ENCODE data around the gene MPV17L2. TPM values are rescaled to one million over a fixed set of nuclear protein-coding genes. Genes with fewer than 3 reads are reported as not detected.

The MPV17L2 gene
- total and polyA plus RNA-seq, 10 of the 15 experiments (the other 5 are each of a cell fraction or from before 2014, with no cell fraction given) = 5.1 to 57.2 (median 22.9) TPM

DNA sequence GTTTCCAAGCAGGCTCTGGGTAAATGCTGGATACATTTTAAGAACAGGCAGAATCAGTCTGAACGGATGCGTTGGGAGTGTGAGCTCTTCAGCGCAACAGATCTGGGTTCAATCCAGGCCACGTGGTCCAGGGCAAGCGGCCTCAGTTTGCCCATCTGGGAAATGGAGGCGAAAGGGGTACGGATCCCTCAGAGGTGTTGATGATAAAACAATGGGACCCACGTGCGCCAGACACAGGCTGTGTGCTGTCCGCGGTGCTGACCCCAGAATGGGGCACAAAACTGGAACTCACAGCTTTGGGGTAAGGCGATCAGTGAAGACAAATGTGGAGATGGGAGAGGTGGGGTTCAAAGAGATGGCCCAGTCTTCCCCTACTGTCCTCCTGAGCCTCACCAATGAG lies 46.3 kb downstream of the MPV17L2 start:
- ChIA-PET RAD21 (ENCODE audit: unreplicated experiment) (no interaction called here), SMC1A (ENCODE audit: uncharacterized antibody, unreplicated experiment) (interaction anchor here (1.8 kb wide), 1 partner anchor 8 kb away, joined by 6 read pairs; no protein-coding TSS in a partner anchor), CTCF (interaction anchor here (1.6 to 3.0 kb wide), 5 partner anchors 10 to 90 kb away, joined by 4 to 13 read pairs (median 5); no protein-coding TSS in a partner anchor), POLR2A (no interaction called here)
- Histone ChIP-seq H3K9ac (ENCODE audit: control insufficient read depth, insufficient read depth, low read length) (no peak overlapping the region), H3K9me3 (replicated peaks; ENCODE audit: control insufficient read depth, insufficient read depth, low read length) (no peaks in the 10 kb centered on the region), H3K79me2 (ENCODE audit: control insufficient read depth, insufficient read depth, low read length) (no peaks in the 10 kb centered on the region), H3K4me1 (ENCODE audit: control insufficient read depth, insufficient read depth, low read length) (no peaks in the 10 kb centered on the region), H3K4me3 (no peak overlapping the region), H3K36me3 (ENCODE audit: control insufficient read depth in 2 of 2, insufficient read depth in 2 of 2, low read length in 1 of 2) (no peaks in the 10 kb centered on the region), H3K27me3 (replicated peaks in 1 of 2; ENCODE audit: control insufficient read depth in 2 of 2, insufficient read depth in 2 of 2, low read length in 1 of 2) (no peaks in the 10 kb centered on the region; a peak in 2 of 4 replicates), H4K20me1 (ENCODE audit: control insufficient read depth, insufficient read depth) (no peaks in the 10 kb centered on the region), H3K27ac (ENCODE audit: control insufficient read depth, insufficient read depth) (no peak overlapping the region), H3K4me2 (ENCODE audit: control insufficient read depth, insufficient read depth) (no peak overlapping the region), H2AFZ (ENCODE audit: control insufficient read depth, low read depth, low read length) (no peak overlapping the region)
- 23% methylated on average over 12 of the region's 12 CpGs for WGBS (ENCODE audit: insufficient coverage, insufficient replicate concordance, low lambda C conversion rate, missing lambda C conversion rate)
- intact Hi-C loops (cut with micrococcal nuclease; ENCODE audit: unreplicated experiment) = no loop called here
- no peak for DNase-seq (ENCODE audit: low read depth, low spot score)
- in situ Hi-C loops (cut with MboI) = no loop called here
- no peak for ATAC-seq
- BruUV-seq (replicated peaks) = no TSS peak
- FAIRE-seq = no peak
- TF ChIP-seq, protein P1, sequence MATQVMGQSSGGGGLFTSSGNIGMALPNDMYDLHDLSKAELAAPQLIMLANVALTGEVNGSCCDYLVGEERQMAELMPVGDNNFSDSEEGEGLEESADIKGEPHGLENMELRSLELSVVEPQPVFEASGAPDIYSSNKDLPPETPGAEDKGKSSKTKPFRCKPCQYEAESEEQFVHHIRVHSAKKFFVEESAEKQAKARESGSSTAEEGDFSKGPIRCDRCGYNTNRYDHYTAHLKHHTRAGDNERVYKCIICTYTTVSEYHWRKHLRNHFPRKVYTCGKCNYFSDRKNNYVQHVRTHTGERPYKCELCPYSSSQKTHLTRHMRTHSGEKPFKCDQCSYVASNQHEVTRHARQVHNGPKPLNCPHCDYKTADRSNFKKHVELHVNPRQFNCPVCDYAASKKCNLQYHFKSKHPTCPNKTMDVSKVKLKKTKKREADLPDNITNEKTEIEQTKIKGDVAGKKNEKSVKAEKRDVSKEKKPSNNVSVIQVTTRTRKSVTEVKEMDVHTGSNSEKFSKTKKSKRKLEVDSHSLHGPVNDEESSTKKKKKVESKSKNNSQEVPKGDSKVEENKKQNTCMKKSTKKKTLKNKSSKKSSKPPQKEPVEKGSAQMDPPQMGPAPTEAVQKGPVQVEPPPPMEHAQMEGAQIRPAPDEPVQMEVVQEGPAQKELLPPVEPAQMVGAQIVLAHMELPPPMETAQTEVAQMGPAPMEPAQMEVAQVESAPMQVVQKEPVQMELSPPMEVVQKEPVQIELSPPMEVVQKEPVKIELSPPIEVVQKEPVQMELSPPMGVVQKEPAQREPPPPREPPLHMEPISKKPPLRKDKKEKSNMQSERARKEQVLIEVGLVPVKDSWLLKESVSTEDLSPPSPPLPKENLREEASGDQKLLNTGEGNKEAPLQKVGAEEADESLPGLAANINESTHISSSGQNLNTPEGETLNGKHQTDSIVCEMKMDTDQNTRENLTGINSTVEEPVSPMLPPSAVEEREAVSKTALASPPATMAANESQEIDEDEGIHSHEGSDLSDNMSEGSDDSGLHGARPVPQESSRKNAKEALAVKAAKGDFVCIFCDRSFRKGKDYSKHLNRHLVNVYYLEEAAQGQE (IDR thresholded peaks at IDR 0.05; ENCODE audit: low read depth, low read length) = peak; percentile 88
- no peak for TF ChIP-seq CEBPB (IDR thresholded peaks at IDR 0.05; ENCODE audit: borderline replicate concordance in 1 of 2, low read depth in 2 of 2, low read length in 2 of 2)
- TF ChIP-seq EZH2 (IDR thresholded peaks at IDR 0.05; ENCODE audit: borderline replicate concordance, control insufficient read depth, low read depth, low read length) = no peak
- no peak for TF ChIP-seq SREBF1 (IDR thresholded peaks at IDR 0.05; ENCODE audit: low read length)
- TF ChIP-seq, protein P2, sequence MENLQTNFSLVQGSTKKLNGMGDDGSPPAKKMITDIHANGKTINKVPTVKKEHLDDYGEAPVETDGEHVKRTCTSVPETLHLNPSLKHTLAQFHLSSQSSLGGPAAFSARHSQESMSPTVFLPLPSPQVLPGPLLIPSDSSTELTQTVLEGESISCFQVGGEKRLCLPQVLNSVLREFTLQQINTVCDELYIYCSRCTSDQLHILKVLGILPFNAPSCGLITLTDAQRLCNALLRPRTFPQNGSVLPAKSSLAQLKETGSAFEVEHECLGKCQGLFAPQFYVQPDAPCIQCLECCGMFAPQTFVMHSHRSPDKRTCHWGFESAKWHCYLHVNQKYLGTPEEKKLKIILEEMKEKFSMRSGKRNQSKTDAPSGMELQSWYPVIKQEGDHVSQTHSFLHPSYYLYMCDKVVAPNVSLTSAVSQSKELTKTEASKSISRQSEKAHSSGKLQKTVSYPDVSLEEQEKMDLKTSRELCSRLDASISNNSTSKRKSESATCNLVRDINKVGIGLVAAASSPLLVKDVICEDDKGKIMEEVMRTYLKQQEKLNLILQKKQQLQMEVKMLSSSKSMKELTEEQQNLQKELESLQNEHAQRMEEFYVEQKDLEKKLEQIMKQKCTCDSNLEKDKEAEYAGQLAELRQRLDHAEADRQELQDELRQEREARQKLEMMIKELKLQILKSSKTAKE (IDR thresholded peaks at IDR 0.05; ENCODE audit: low read depth, poor library complexity, severe bottlenecking) = no peak
- no peak for TF ChIP-seq ZSCAN29 (IDR thresholded peaks at IDR 0.05)
- no peak for TF ChIP-seq NFXL1 (IDR thresholded peaks at IDR 0.05; ENCODE audit: borderline replicate concordance)
- peak; percentile 49; the same call in 1 of the 2 replicates for TF ChIP-seq SIN3A (IDR thresholded peaks at IDR 0.05; ENCODE audit: low read depth, low read length)
- TF ChIP-seq TARDBP (IDR thresholded peaks at IDR 0.05; ENCODE audit: borderline replicate concordance) = no peak
- TF ChIP-seq SMAD5 (IDR thresholded peaks at IDR 0.05; ENCODE audit: low read depth) = no peak
- TF ChIP-seq NBN (IDR thresholded peaks at IDR 0.05) = no peak
- TF ChIP-seq SRF (IDR thresholded peaks at IDR 0.05; ENCODE audit: low read depth in 2 of 2, low read length in 2 of 2) = no peak
- TF ChIP-seq, protein P3, sequence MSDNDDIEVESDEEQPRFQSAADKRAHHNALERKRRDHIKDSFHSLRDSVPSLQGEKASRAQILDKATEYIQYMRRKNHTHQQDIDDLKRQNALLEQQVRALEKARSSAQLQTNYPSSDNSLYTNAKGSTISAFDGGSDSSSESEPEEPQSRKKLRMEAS (IDR thresholded peaks at IDR 0.05; ENCODE audit: low read depth, low read length) = peak; percentile 51; the same call in 1 of the 2 replicates
- peak; percentile 22 to 43; a peak in 2 of 4 replicates for TF ChIP-seq BHLHE40 (IDR thresholded peaks at IDR 0.05; ENCODE audit: borderline replicate concordance in 1 of 2, low read depth in 2 of 2, low read length in 1 of 2)
- TF ChIP-seq ASH2L (IDR thresholded peaks at IDR 0.05; ENCODE audit: borderline replicate concordance, low read depth) = no peak
- TF ChIP-seq, protein P4, sequence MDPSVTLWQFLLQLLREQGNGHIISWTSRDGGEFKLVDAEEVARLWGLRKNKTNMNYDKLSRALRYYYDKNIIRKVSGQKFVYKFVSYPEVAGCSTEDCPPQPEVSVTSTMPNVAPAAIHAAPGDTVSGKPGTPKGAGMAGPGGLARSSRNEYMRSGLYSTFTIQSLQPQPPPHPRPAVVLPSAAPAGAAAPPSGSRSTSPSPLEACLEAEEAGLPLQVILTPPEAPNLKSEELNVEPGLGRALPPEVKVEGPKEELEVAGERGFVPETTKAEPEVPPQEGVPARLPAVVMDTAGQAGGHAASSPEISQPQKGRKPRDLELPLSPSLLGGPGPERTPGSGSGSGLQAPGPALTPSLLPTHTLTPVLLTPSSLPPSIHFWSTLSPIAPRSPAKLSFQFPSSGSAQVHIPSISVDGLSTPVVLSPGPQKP (IDR thresholded peaks at IDR 0.05; ENCODE audit: low read depth, low read length) = no peak
- no peak for TF ChIP-seq RELA (IDR thresholded peaks at IDR 0.05; ENCODE audit: borderline replicate concordance, partially characterized antibody)
- no peak for TF ChIP-seq POLR2A (IDR thresholded peaks at IDR 0.05; ENCODE audit: low read depth, low read length)
- no peak for TF ChIP-seq BMI1 (IDR thresholded peaks at IDR 0.05; ENCODE audit: borderline replicate concordance)
- TF ChIP-seq GATAD2B (conservative IDR thresholded peaks at IDR 0.05; ENCODE audit: low read depth) = no peak

All from GM12878 (cell line).